HK-2 (cell line): ENCODE results near the gene AIPL1.

Experiments
- DNase-seq: peaks from one replicate; pipeline ENCODE4 v3.0.0-alpha.2; 2018; ENCODE audit not compliant: unreplicated experiment

The AIPL1 gene

DNA sequence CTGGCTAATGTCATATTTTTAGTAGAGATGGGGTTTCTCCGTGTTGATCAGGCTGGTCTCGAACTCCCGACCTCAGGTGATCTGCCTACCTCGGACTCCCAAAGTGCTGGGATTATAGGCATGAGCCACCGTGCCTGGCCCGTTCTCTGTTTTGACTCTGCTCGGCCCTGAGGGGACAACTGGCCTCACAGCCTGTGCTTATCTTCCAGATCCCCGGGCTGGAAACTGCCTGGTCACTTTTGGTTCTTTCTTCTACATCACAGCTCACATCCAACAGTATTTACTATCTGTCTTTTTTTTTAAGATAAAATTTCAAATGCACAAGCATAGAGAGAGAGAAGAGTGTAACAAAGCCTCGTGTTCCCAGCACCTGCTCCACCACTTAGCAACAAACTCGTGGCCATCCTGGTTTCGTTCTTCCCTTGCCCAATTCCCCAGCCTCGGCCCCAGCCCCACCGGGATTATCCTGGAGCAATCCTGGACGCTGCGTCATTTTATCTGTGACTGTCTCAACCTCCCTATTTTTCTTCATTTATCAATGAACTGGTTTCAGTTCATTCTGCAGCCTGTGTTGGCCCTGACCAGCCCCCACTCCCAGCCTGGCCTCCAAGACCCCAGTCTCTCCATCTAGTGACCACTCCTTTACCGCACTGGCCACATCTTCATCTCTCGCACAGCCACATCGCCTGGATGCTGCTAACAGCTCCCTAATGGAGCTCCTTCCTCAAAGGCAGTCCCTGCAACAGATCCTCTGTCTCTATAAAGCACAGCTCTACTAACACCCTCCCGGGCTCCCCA is 30.5 kb upstream of the AIPL1 start:
- no peak for DNase-seq

GRCh38 chr17:6464446-6465041 is 29.6 kb upstream of the AIPL1 start:
- no peak for DNase-seq

DNA sequence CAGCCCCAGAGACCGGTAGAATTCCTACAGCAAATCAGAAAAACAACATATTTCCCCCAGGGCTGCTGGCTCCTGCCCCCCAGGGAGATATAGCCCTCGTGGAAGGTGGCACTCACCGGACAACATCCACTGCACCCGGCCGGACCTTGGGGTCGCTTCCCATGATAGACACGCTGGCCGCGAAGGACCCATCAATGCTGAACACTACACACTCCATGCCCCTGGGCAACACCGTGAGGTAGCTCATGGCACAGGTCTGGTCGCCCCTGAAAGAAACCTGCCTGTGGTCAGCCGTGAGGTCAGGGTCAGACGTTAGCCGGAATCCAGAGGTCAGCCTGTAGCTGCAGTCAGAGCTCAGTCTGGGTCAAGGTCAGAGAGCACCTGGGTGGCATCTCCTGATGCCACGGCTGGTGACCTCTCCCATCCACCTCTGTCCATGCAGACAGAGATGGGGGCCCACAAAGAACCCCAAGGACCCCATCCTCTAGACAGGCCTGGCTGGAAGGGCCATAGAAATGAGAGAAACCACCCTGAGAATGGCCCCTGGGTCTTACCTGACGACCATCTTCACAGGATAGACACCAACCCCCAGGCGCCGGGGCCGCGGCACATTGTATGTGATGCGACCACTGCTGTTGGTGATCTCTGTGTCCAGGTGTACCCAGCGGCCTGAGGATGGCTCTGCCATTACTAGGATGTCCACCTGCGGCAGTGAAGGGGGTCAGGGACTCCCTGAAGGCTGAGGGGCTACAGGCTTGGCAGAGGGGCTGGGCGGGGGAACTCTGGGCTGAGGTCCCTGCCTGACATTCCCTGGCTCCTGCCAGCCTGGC is 28.9 kb upstream of the AIPL1 start:
- no peak for DNase-seq

DNA sequence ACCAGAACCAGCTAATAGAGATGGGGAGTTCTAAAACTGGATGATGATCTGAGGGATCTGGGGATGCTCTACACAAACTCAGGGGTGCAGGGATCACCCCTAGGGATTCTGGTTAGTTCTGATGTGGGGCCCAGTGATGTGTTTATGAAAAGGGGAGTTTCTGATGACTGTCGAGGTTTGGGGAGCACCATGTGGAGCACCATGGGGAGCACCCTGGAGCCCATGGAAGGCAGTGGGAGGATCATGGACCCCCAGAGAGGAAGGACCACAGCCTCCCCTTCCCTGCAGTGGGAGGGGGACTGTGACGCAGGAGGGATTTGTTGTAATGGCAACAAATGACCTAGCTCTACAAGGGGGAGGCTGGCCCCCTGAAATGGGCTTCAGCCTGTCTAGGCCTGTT is 27.8 kb upstream of the AIPL1 start:
- DNase-seq, result no peak

DNA sequence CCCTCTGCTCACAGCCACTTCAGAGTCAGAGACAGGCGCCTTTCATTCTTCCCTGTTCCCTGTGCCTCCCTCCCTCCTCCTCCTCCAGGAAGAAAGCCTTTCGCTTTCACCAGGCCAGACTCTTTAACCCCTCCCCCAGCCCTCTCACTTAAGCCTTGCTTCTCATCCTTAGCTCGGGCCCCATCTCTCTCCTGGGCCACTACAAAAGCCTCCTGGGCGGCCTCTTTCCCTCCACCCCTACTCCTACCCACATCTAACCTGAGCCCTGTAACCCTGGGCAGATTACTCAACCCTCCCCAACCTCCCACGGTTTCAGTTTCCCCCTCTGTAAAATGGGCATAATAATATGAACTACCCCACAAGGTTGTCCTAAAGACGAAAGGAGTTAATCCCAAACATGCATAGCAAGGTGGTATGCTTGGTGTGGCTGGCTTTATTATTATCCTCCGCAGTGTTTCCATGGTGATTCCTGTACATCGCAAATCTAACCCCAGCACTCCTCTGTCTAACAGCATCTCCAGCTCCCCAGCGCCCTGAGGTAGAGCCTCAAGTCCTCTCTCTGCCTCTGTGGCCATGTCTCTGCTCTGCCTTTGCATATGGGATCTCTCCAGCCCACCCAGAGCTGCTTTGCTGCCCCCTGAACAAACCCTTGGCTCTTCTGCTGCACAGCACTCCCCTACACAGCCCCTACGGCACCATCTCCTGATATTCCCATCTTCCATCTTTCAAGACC is 27.0 kb upstream of the AIPL1 start:
- no peak for DNase-seq

GRCh38 chr17:6461246-6461645 is 26.3 kb upstream of the AIPL1 start:
- no peak for DNase-seq

- DNase-seq, result no peak
Observed at GRCh38 chr17:6460531-6461161, 25.7 kb upstream of the AIPL1 start.

DNA sequence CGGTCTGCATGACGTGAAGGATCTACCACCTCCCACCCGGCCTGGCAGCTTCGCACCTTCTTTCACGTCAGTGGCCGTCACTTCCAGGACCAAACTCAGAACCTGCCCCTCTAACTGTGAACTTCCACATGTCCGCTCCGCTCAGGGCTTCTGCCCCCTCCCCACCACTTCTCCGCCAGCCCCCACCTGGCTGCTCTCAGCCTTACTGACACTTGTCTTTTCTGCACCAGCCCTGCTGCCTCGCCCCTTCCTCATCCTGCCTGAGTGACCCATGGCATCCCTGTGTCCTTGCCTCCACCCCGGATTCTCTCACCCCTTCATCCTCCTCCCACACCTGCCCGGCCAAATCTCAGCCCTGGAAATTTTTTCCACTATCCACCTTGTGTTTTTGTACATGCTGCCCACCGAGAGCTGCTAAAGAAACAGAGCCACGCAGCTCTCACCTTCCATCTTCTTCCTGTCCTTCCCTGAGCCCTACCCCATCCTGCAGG is 23.6 kb upstream of the AIPL1 start:
- DNase-seq, result no peak

DNA sequence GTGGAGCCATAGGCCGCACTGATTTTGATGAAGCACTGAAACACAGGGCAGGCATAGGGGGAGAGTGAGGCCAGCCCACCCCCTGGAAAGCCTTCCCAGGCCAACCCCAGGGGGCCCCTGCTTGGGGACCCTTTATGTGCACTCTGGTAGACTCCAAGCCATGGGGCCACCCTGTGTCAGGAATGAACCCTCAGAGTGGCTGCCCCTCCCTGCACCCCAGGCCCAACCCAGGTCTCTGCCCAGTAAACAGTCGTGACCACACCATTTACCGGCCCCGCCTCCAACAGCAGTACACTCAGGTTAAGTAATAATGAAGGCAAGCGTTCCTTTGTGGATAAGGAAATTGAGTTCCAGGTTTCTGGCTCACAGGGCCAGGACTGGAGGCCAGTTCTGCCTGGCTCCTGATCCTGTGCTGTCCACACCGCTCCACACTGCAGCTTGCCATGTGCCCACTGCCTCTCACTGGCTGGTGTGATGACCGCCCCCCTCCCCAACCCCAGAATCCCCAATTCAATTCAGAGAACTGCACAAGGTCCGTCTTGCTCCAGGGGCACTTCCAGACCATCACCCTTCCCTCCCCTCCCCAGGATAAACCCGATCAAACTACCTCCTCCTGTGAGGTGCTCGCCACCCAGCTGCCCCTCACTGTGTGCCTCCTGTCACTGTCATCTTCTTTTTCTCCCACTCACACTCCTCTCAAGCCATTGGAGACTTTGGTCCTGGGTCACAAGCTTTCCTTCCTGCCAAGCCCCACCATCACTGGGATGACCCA is 23.0 kb upstream of the AIPL1 start:
- no peak for DNase-seq

- peak; percentile 68 for DNase-seq
Observed at GRCh38 chr17:6456914-6457687, 22.2 kb upstream of the AIPL1 start.

DNA sequence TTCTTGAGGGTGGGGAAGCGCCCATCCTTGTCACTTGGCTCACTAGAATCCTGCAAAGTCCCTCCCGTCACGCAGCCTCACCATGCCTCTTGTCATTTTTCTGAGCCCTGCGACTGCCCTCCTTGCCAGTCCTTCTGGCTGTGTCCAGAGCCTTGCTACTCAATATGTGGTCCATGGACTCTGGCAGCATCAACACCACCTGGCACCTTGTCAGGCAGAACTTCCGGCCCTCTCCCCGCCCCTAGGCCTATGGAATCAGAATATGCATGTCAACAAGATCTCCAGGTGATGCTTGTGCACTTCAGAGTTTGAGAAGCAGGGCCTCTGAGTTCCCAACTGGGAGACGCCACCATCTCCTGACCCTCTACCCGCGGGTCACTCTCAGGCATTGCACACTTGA is 21.4 kb upstream of the AIPL1 start:
- DNase-seq, result no peak

GRCh38 chr17:6455321-6455705 is 20.4 kb upstream of the AIPL1 start:
- DNase-seq, result no peak

GRCh38 chr17:6454495-6455320 is 19.8 kb upstream of the AIPL1 start:
- DNase-seq, result no peak

DNA sequence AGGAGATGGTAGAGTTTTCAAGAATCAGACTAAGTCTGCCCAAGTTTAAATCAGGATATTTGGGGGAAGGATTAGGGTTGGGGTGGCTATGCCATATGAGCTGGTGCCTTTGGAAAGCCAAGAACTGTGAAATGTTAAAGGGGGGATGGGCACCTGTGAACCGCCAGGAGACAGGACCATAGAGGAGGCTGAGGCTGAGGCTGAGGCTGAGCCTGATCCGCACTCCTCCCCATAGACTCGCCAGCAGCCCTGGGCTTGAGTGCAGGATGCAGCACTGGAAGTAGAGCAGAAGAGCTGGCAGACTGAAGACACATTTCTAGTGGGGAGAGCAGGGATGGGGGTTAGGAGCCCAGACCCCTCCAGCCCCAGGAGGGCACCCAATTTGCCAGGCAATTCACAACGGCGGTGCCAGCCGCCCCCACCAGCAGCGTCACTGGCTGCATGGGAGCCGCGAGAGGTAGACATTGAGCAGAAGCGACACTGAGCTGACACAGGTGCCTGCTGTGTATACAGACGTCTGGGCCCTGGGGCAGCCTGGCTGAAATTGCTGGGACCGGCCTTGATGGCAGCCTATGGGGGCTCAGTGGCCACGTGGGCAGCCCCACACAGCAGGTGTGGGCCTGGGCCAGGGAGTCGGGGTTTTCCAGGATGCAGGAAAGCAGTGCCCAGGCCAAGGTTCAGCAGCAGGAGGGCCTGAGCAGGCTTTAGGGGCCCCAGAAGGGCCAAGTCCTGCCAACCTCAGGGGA is 18.5 kb upstream of the AIPL1 start:
- DNase-seq, result no peak

- no peak for DNase-seq
Observed at GRCh38 chr17:6452471-6453266, 17.7 kb upstream of the AIPL1 start.

GRCh38 chr17:6450926-6451832 is 16.3 kb upstream of the AIPL1 start:
- no peak for DNase-seq
